HG03378 (cell line): ENCODE data around the gene PMEPA1.

ENCODE experiments used
- ATAC-seq: cut with Tn5 transposase; IDR thresholded peaks from one replicate; pipeline ENCODE4 v1.9.1; 2021; ENCODE audit warnings: mild to moderate bottlenecking, moderate library complexity; ENCODE audit not compliant: unreplicated experiment

The PMEPA1 gene

DNA sequence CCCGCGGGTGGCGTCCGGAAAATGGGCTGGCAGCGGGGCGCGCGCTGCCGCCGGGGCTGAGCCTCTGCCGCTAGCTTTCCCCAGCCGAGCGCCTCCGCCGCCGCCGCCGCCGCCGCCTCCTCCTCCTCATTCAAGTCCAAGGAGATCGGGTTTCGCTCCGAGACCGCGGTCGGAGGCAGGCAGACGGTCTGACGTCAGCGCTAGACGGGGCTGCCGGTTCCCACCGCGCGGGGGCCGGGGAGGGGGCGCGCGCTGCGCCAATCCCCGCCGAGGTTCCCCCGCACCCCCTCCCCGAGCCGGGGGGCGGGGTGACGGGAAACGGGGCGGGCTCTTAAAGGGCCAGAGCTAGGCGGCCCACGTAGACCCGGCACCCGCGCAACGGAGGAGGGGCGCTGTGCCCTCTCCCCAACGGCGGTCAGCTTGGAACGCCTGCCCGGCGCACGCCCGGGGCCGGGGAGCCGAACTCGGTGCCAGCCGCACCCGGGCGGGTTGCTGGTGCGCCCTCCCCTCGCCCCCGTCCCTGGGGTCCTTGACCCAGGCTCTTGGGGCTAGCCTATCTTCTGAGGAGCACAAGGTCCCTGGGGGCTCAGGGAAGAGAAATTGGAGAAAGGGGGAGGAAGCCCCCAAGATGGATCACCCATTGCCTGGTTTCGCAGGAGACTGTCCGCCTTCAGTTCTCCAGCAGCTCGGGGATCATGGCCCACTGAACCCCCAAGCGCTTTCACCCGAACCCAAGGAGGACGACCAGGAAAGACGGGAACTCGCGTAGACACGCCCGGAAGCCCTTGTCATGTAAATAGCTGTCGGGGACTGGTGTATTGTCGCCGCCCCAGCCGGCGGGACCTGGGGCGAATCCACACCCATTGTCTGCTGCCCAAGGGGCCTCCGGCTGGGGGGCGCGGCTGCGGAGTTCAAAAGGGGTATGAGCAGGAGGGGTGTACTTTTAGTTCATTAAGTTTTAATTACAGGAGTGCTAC, at the start of gene PMEPA1:
Gene PMEPA1, minus strand, starts transcription at position 193 of the 977 bp plus-strand sequence. CDS start 433 bp downstream, outside the sequence.
- peak; percentile 54 for ATAC-seq

GRCh38 chr20:57757767-57758166, 48.0 kb upstream of the PMEPA1 start:
- ATAC-seq: no peak

DNA sequence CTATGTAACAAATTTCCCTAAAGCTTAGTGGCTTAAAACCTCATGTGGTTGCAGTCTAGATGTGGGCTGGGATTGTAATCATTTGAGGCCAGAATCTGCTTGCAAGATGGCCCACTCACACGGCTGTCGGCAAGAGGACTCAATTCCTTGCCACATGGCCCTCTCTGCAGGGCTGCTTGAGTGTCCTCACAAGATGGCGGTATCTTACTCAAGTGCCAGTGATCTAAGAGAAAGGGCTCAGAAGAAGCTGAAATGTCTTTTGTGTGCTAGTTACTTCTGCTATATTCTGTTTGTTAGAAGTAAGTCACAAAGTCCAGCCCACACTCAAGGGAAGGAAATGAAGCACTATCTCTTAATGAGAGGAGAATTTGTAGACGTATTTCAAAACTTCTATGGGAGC, 47.1 kb upstream of the PMEPA1 start:
- ATAC-seq: no peak

DNA sequence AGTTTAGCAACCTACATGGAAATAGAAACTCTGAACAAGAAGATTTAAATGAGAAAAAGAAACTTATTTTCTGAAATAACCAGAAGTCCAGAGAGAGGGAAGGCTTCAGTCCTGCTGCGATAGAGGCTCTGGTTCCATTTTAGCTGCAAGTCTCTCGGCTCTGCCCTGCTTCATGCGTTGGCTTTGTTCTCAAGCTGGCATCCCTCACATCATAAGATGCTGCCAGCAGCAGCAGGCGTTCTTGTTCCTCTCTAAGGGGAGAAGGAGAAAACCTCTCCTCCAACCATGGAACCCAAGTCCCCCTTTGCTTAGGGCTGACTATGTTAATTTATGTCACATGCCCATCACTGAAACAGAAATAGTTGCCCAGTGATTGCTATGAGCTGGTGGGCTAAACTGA, 46.4 kb upstream of the PMEPA1 start:
- ATAC-seq: no peak

DNA sequence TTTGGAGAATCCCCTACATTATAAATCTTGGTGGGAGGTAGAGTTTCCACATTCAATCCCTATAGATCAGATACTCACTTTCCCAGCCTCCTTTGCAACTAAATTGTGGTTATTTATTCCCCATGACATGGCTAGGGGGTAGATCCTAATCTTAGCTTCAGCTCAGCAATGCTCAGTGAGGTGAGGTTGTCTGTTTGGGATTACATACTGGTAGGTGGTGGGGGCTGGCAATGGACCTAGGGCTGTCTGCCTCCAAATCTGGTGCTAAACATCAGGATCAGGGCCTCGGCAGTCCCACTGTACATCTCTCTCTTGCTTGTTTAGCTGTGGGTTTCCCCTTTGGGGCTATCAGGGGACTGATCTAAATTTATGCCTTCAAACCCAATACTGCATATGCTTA, 45.8 kb upstream of the PMEPA1 start:
- ATAC-seq: no peak

- no peak for ATAC-seq
Measured at GRCh38 chr20:57754190-57754589, 44.4 kb upstream of the PMEPA1 start.

- no peak for ATAC-seq
Measured at GRCh38 chr20:57753332-57754164, 43.7 kb upstream of the PMEPA1 start.

GRCh38 chr20:57751411-57751810, 41.6 kb upstream of the PMEPA1 start:
- no peak for ATAC-seq

DNA sequence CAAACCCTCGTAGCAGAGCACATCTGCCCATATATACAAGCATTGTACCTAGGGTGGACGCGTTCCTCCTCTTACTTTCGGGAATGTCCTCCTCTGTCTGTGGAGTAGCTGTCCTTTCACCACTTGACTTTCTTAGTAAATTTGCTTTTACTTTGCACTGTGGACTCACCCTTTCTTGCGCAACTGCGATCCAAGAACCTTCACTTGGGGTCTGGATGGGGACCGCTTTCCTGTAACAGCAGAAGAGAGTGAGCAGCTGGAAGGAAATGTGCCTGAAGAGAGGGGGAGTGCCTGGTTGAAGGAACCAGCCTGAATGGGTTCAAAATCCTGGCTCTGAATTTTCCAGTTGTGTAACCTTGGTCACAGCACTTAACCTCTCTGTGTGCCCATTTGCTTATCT, 40.1 kb upstream of the PMEPA1 start:
- no peak for ATAC-seq

DNA sequence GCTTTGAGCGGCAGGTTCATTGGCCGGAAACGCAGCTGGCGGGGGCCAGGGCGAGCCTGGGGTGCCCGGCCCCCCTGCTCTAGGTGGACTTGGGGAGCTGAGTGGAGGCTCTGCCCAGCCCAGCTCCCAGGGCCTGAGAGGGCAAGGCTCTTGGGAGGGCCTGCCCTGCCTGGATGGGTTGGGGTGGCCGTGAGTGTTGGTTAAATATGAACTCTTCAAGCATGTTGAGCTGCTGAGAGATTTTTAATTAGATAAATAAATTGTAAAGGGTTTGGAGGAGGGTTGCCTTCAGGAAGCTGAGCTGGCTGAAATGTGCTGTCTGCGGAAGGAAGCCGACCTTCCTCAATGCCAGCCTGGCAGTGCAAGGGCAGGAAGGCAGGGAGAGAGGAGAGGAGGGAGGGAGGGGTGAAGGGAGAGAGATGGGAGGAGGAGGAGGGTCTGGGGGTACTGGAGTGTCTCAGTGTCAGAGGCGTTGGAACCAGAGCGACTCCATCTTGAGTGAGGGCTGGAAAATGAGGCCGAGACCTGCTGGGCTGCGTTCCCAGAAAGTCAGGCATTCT, 39.4 kb upstream of the PMEPA1 start:
- ATAC-seq: no peak

GRCh38 chr20:57748601-57749130, 38.9 kb upstream of the PMEPA1 start:
- ATAC-seq: no peak

- ATAC-seq: no peak
Measured at GRCh38 chr20:57747861-57748481, 38.2 kb upstream of the PMEPA1 start.

DNA sequence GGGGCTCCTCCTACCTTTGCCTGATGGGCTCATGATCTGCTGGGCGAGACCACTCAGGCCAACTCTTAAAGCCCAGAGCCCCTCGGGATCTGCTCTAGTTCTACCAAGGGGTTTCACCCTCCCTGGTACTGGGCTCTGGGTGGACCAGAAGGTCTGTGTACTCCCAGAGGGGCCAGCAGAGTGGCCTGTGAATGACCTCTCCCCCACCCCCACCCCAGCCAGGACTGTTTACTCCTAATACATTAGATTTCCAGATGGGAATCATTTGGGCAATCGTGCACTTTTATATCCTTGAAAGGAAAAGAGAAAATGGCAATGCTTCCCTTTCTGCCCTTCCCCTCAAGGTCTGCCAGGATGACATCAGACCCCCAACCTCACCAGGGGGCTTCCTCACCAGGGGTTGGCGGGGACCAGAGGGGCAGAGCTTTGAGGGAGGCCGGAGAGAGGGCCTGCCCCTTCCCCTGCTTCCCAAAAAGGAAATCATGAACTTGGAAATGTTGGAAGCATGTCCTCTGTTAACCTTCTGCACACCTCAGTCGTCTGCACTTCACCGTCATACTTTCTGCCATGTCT, 37.1 kb upstream of the PMEPA1 start:
- ATAC-seq: no peak

DNA sequence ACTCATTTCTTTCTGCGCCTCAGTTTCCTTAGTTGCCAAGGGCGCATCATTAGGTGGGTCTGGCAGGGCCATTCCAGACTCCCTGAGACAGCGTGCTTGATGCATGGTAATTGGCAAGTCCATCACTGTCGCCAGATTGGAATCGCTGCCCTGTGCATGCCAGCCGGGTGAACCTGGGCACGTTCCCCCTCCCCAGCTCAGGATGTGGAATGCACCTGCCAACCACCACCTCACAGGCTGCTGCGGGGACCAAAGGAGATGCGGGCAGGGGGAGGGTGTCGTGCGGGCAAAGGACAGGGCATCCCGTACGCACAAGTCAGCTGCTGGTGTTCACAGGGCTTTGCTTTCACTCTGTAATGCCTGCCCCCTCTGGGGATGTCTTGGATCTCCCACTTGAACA, 36.4 kb upstream of the PMEPA1 start:
- no peak for ATAC-seq

- no peak for ATAC-seq
Measured at GRCh38 chr20:57744206-57744605, 34.4 kb upstream of the PMEPA1 start.

- ATAC-seq: no peak
Measured at GRCh38 chr20:57743450-57744095, 33.8 kb upstream of the PMEPA1 start.

DNA sequence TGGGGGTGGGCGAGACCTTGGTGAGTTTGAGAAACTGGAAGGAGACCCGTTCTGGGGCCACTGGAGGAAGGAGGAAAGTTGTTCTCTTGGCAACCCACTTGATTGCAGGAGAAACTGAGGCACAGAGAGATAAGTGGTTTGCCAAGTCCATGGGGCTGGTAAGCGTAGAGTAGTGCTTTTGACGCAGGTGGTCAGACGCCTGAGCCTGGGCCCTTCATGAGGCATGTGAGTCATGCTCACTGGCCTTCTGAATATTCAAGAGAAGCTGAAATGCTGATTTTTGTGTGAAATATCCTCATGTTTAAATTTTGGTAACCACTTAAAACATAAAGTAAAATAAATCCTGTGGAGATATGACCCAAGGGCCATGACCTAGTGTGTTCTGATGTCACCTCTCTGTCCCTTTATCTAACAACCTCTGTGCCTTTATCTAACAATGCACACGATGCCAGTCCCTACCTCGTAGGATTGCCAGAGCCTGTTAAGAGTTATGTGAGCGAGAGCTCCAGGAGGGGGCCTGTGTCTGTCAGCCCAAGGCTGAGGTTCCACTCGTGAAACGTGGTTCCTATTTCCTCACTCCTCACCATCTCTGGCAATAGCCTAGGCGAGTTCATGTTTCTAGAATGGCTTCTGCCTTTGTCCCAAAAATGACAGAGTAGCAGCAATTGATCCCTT, 32.8 kb upstream of the PMEPA1 start:
- ATAC-seq: no peak

DNA sequence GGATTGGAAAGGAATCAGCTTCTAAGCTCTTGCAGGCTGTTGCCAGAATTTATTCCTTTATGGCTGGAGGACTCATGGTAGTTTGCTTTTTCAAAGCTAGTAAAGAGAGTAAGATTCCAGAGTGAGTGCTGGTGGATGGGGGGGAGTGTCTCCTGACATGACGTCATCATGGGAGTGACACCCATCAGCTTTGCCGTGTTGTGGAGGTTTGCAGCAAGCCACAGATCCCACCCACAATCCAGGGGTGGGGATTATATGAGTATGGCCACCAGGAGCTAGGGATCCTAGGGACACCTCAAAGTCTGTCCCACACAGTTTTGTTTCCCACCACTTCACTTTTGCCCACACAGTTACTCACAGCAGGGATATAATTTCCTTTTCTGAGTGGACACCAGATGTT, 28.7 kb upstream of the PMEPA1 start:
- ATAC-seq: no peak

DNA sequence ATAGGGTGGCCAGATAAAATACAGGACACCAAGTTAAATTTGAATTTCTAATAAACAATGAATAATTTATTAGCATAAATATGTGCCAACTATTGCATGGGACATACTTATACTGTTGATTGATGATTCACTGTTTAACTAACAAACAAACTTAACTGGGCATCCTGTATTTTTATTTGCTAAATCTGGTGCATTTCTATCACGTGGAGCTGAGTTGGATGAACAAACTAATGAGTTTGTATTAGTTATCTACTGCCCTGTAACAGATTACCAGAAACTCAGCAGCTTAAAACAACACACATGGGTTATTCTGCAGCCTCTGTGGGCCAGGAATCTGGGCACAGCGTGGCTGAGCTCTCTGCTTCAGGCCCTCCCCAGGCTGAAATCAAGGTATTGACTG, 28.2 kb upstream of the PMEPA1 start:
- no peak for ATAC-seq
